SJCRH30 (cell line): ENCODE results near the gene DMGDH. TPM values are rescaled to one million over a fixed set of nuclear protein-coding genes. Genes with fewer than 3 reads are reported as not detected.
A peak's percentile ranks its signal among the peaks of the same experiment; 100 is the strongest.
"Not testable (repeated sequence)": the region's sequence is repeated elsewhere in the genome, so short reads cannot be mapped to it uniquely, and the experiment has no call there.

ENCODE experiments used
- DNase-seq, 2 experiments: peaks; one replicate each; pipeline ENCODE4 v3.0.0-alpha.2; 2015 to 2020
- H3K27ac ChIP-seq: fragments of 250-450 bp; sonication (Bioruptor Pico); 2 replicates; pipeline ENCODE4 v1.5.1; 2020; ENCODE audit warnings: mild to moderate bottlenecking, moderate library complexity
- H3K27me3 ChIP-seq: fragments of 250-450 bp; sonication (Bioruptor Pico); 2 replicates; pipeline ENCODE4 v1.5.1; 2020; ENCODE audit warnings: mild to moderate bottlenecking, moderate library complexity
- H3K36me3 ChIP-seq: fragments of 250-450 bp; sonication (Bioruptor Pico); 2 replicates; pipeline ENCODE4 v1.5.1; 2020; ENCODE audit warnings: mild to moderate bottlenecking, moderate library complexity
- H3K4me1 ChIP-seq: fragments of 250-450 bp; sonication (Bioruptor Pico); 2 replicates; pipeline ENCODE4 v1.5.1; 2020; ENCODE audit warnings: mild to moderate bottlenecking, moderate library complexity
- H3K4me3 ChIP-seq: fragments of 250-450 bp; sonication (Bioruptor Pico); 2 replicates; pipeline ENCODE4 v1.5.1; 2020; ENCODE audit warnings: mild to moderate bottlenecking, moderate library complexity
- H3K9me3 ChIP-seq: fragments of 250-450 bp; sonication (Bioruptor Pico); replicated peaks from 2 replicates; pipeline ENCODE4 v1.5.1; 2020; ENCODE audit warnings: mild to moderate bottlenecking, moderate library complexity
- total RNA-seq: library from RNA; depleted of rRNA; stranded (reverse); fragments of >200 nt; shearing (Covaris generic); gene quantifications from 2 replicates; pipeline ENCODE4 v1.2.3, GENCODE V29; 2014

The DMGDH gene
- total RNA-seq, 1 experiment from 2014 or later = not detected

DNA sequence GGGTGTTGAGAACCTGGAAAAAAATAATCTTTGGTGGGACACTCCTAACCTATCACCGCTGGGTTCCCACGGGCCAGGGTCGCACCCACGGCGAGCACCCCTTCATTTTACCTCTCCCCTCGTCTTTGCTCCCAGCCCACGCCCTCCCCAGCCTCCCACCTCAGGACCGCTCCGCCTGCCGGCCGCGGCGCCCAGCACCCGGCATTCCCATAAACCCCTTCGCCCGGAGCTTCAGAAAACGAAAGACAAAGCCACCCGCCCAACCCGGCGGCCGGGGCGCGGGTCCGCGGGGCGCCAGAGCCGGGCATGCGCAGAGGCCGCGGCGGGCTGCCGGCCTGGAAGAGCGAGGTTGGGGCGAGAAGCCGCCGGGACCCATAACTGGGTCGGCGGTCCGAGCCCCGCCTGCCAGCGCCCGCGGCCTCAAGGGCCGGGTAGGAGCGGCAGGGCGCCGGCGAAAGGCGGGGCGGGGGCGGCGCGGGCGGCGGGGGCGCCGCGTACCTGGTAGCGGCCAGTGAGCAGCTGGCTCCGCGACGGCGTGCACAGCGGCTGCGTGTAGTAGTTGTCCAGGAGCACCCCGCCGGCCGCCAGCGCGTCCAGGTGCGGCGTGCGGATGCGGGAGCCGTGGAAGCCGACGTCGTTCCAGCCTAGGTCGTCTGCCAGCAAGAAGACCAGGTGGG lies 84.9 kb downstream of the DMGDH start:
- peak overlapping the region; percentile 79 for H3K4me3 ChIP-seq
- no peaks in the 10 kb centered on the region for H3K27me3 ChIP-seq
- H3K36me3 ChIP-seq = no peaks in the 10 kb centered on the region
- DNase-seq = peak; percentile 89 to 91
- peak overlapping the region; percentile 68 for H3K27ac ChIP-seq
- H3K4me1 ChIP-seq = peaks cover 2% of the 10 kb centered on the region; the same call in 1 of the 2 replicates
- no peaks in the 10 kb centered on the region for H3K9me3 ChIP-seq

- Histone ChIP-seq H3K27me3 (no peaks in the 10 kb centered on the region), H3K36me3 (no peaks in the 10 kb centered on the region), H3K4me1 (peaks cover 2% of the 10 kb centered on the region; the same call in 1 of the 2 replicates), H3K4me3 (peak overlapping the region; percentile 79), H3K27ac (peak overlapping the region; percentile 68), H3K9me3 (no peaks in the 10 kb centered on the region)
- no peak for DNase-seq
These were observed 85.7 kb downstream of the DMGDH start for GRCh38 chr5:78983601-78984438.

DNA sequence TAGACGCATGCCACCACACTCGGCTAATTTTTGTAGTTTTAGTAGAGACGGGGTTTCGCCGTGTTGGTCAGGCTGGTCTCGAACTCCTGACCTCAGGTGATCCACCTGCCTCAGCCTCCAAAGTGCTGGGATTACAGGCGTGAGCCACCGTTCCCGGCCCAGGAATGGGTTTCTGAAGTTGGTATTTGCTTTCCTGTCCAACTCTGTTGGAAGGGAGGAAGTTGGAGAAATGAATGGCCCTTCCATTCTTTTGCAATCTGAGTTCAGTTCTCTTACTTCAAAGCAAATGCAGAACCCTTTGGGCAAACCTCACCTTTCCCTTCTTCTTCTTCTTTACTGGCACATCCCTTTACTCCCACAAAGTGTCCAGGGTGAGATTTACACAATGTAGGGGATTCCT lies 86.3 kb downstream of the DMGDH start:
- H3K9me3 ChIP-seq, DNase-seq, H3K4me3 ChIP-seq, H3K36me3 ChIP-seq, H3K27me3 ChIP-seq, H3K27ac ChIP-seq, H3K4me1 ChIP-seq: not testable (repeated sequence)

DNA sequence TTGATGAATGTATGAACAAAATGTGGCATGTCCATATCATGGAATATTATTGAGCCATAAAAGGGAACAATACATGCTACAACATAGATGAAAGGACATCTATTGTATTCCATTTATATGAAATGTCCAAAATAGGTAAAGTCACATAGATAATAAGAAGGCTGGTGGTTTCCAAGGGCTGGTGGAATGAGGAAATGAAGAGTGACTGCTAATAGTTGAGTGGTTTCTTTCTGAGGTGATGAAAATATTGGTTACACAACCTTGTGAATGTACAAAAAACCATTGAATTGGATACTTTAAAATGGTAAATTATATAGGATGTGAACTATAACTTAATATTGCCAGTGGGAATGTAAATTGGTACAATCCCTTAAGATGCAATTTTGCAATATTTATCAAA lies 89.6 kb downstream of the DMGDH start:
- DNase-seq = no peak

DNA sequence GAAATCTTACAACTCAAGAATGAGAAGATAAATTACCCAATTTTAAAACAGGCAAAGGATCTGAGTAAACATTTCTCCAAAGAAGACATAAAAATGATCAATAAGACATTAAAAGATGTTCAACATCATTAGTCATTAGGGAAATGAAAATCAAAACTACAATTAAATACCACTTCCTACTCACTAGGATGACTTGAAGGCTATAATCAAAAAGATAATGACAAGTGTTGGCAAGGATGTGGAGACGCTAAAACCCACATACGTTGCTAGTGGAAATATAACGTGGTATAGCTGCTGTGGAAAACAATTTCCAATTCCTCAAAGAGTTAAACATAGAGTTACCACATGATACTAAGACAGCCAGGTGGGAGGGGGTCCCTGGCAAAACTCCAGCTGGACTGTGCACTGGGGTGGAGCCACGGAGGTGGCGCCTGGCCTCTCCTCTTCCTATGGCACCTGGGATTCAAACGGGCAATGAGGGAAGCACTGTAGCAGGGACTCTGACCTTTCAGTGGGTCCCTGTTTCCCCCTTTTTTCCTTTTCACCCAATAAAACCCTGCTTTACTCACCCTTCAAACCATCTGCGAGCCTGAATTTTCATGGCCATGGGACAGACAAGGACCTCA lies 90.2 kb downstream of the DMGDH start:
- no peak for DNase-seq
- no peak overlapping the region for H3K4me3 ChIP-seq
- H3K27me3 ChIP-seq = no peaks in the 10 kb centered on the region
- no peak overlapping the region for H3K27ac ChIP-seq
- no peaks in the 10 kb centered on the region for H3K36me3 ChIP-seq
- H3K4me1 ChIP-seq = peaks cover 2% of the 10 kb centered on the region; the same call in 1 of the 2 replicates
- no peaks in the 10 kb centered on the region for H3K9me3 ChIP-seq

More for the DNA sequence above, 89.6 kb downstream of the DMGDH start:
- H3K4me1 ChIP-seq = peaks cover 2% of the 10 kb centered on the region; the same call in 1 of the 2 replicates
- no peak overlapping the region for H3K4me3 ChIP-seq
- no peaks in the 10 kb centered on the region for H3K27me3 ChIP-seq
- H3K27ac ChIP-seq = no peak overlapping the region
- no peaks in the 10 kb centered on the region for H3K9me3 ChIP-seq
- no peaks in the 10 kb centered on the region for H3K36me3 ChIP-seq

DNA sequence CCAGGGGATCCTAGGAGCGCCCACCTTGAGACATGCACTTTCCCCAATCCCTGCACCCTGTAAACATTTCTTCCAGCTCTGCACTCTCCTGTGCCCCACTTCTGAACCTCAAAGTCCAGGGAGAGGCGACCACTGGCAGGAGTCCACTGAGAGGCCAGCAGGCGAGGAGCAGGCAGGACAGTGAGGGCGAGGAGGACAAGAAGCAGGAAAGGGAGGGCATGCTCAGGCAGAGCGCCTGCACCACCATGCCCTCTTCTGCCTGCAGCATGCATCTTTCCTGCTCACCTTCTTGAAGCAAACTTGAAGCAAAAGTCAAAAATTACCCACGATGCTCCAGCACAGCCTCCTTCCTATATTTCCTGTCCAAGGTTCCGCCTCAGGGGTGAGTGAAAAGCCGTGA lies 94.4 kb downstream of the DMGDH start:
- H3K27ac ChIP-seq = no peak overlapping the region
- DNase-seq = no peak
- H3K36me3 ChIP-seq = no peaks in the 10 kb centered on the region

DNA sequence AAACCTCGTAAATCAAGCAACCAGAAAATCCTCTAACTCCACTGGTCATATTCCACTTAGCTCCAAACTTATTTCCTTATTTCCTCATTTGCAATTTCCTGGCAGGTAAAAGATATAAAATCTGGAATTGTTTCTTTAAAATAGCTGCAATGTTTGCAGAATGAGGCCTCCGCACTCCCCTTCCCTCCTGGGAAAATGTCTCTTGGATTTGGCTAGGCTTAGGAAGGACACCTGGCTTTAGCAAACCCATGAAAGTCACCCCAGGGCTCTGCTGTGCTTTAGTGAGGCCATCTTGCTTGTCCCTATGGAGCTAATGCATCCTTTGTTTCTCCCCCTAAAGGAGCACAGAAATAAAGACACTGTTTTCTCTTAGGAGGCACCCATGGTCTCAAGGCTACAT lies 94.9 kb downstream of the DMGDH start:
- H3K27ac ChIP-seq = no peak overlapping the region

More for the DNA sequence above, 94.4 kb downstream of the DMGDH start:
- H3K4me3 ChIP-seq = no peak overlapping the region
- H3K27me3 ChIP-seq = no peaks in the 10 kb centered on the region
- no peaks in the 10 kb centered on the region for H3K4me1 ChIP-seq
- no peaks in the 10 kb centered on the region for H3K9me3 ChIP-seq

DNA sequence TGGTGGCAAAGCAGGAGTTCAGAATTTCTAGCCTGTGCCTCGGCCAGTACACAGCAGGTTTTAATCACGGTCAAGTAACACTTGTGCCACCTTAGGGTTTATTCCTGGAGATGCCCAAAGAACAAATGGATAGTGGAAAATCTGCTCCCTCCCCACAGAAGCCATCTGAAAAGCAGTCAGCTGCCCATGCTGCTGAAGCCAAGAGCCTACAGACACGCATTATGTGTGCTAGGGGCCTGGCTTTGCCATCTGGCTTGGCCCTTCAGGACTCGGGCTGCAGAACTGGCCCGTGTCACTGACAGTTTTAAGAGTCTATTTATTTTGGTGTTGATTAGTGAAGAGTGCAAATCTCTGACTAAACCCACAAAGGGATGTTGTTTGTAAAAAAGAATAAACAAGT lies 95.5 kb downstream of the DMGDH start:
- H3K27me3 ChIP-seq = no peaks in the 10 kb centered on the region
- no peak overlapping the region for H3K27ac ChIP-seq
- H3K4me3 ChIP-seq = no peak overlapping the region
- no peaks in the 10 kb centered on the region for H3K4me1 ChIP-seq
- no peaks in the 10 kb centered on the region for H3K9me3 ChIP-seq
- DNase-seq = peak; percentile 20 to 21
- no peaks in the 10 kb centered on the region for H3K36me3 ChIP-seq

More for the DNA sequence above, 94.9 kb downstream of the DMGDH start:
- peak in 1 of 2 experiments; percentile 10 for DNase-seq
- Histone ChIP-seq H3K4me1 (no peaks in the 10 kb centered on the region), H3K27me3 (no peaks in the 10 kb centered on the region), H3K9me3 (no peaks in the 10 kb centered on the region), H3K36me3 (no peaks in the 10 kb centered on the region), H3K4me3 (no peak overlapping the region)

DNA sequence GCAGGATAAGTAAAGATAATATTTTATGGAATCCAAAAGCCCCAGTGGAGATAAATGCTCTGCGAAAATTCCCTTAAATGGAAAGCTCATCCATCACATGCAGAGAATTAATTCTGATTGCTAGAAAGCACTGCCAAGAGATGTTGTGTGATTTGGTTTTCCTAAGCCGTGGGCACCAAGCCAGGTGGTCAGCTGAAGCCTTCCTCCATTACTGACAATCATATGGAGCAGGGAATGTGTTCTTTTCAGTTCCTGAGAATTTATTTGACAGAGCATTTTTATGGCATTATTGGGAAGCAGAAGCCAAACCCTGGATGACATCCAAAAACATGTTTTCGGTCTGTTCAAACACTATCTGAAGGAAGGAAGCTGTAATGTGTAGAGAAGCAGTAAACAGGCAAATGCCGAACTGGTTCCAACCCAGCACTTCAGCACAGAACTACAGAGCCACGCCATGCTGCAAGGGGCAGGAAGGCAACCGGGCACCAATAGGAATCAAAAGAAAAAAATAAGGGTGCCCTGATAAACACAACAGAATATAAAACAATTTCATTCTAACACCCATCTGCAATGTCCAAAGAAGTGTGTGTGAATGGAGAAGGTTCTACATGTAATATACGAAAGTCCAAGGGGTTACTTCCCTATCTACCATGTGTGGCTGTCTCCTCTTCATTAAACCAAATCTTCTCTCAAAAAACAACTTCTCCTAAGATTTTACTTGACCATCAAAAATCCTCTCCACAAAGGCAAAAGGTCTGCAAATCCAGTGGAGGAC lies 96.6 kb downstream of the DMGDH start:
- Histone ChIP-seq H3K36me3 (peaks cover under 1% of the 10 kb centered on the region; the same call in 1 of the 2 replicates), H3K9me3 (no peaks in the 10 kb centered on the region), H3K27me3 (no peaks in the 10 kb centered on the region), H3K4me1 (no peaks in the 10 kb centered on the region), H3K27ac (no peak overlapping the region), H3K4me3 (no peak overlapping the region)
- no peak for DNase-seq

GRCh38 chr5:78971998-78972397 lies 97.5 kb downstream of the DMGDH start:
- no peak overlapping the region for H3K27ac ChIP-seq
- no peaks in the 10 kb centered on the region for H3K9me3 ChIP-seq
- no peak for DNase-seq
- H3K27me3 ChIP-seq = no peaks in the 10 kb centered on the region
- H3K4me3 ChIP-seq = no peak overlapping the region
- peaks cover 3% of the 10 kb centered on the region; the same call in 1 of the 2 replicates for H3K36me3 ChIP-seq
- H3K4me1 ChIP-seq = no peaks in the 10 kb centered on the region

DNA sequence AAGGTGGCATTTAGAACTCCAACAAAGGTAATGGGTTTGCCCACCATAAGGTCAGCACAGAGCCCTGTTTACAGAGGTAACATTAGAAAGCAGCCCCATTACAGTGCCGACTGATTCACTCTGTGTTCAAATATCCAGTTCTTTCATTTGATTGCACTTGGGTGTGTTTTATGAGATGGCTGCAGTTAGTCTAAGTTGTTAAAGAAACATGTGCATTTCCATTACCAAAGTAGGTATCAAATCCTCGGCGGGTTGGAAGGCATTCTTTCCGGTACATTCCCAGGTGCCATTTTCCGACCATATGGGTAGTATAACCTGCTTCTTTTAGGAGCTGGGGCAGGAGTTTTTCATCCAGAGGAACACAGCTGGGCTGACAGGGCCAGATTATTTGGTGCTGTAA lies 100.7 kb downstream of the DMGDH start:
- Histone ChIP-seq H3K9me3 (no peaks in the 10 kb centered on the region), H3K27ac (no peak overlapping the region), H3K36me3 (peaks cover 3% of the 10 kb centered on the region; the same call in 1 of the 2 replicates), H3K4me1 (no peaks in the 10 kb centered on the region), H3K4me3 (no peak overlapping the region), H3K27me3 (no peaks in the 10 kb centered on the region)
- no peak for DNase-seq

DNA sequence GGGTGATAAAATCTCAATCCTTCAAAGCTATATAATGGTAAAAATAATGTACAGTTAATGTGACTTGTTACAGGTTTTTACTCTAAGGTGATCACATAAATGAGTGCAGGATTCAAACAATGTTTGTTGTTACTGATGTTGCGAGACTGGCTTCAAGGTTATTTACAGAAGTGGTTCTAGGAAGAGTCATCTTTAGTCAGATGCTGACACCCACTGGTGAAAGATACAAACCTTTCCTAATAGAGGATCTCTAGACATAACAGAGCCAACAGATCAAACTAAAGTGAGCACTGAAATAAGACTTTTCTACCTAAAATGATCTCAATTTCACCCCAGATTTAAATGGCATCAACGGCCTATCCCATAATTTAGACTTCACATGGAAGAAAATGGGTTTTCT lies 104.6 kb downstream of the DMGDH start:
- Histone ChIP-seq H3K27ac (no peak overlapping the region), H3K27me3 (no peaks in the 10 kb centered on the region), H3K36me3 (peaks cover 3% of the 10 kb centered on the region; the same call in 1 of the 2 replicates), H3K9me3 (no peaks in the 10 kb centered on the region), H3K4me1 (peaks cover 3% of the 10 kb centered on the region), H3K4me3 (no peak overlapping the region)
- peak; percentile 33 to 81 for DNase-seq

DNA sequence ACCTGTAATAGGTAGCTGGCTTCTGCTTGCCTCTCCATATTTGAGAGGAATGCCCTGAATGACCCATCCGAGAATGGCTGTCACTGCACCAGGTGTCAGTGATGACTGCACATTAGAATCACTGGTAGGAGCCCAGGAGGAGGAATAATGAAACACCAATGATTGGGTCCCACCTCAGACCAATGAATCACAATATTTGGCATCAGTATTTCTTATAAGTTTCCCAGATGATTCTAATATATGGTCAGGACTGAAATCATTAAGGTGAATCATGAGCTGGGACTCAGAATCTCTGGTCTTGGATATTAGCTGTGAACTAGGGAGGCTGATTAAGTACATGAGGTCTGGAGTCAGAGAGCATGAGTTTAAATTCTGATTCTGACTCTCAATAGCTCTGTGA lies 107.7 kb downstream of the DMGDH start:
- H3K27me3 ChIP-seq = no peaks in the 10 kb centered on the region
- no peak overlapping the region for H3K4me3 ChIP-seq
- no peak overlapping the region for H3K27ac ChIP-seq
- peaks cover 3% of the 10 kb centered on the region for H3K4me1 ChIP-seq
- no peak for DNase-seq
- H3K36me3 ChIP-seq = no peaks in the 10 kb centered on the region
- H3K9me3 ChIP-seq = no peaks in the 10 kb centered on the region

GRCh38 chr5:78959767-78960166 lies 109.7 kb downstream of the DMGDH start:
- DNase-seq = peak; percentile 57 to 74
- no peak overlapping the region for H3K27ac ChIP-seq

More at GRCh38 chr5:78959767-78960166, 109.7 kb downstream of the DMGDH start:
- Histone ChIP-seq H3K4me1 (peaks cover 3% of the 10 kb centered on the region), H3K9me3 (no peaks in the 10 kb centered on the region), H3K36me3 (no peaks in the 10 kb centered on the region), H3K27me3 (no peaks in the 10 kb centered on the region), H3K4me3 (no peak overlapping the region)
